Stimulated activated CD4-positive, alpha-beta T cell treated with anti-CD3 and anti-CD28 coated beads, Interleukin-2, amount 100 ng/mL, for 48 hours (primary cell): ENCODE results near the gene GAS6.
"Not testable (repeated sequence)": the region's sequence is repeated elsewhere in the genome, so short reads cannot be mapped to it uniquely, and the experiment has no call there.

Experiments
- DNase-seq, 2 donors: peaks; one replicate each; pipeline ENCODE4 v3.0.0-alpha.2; 2020

The GAS6 gene

GRCh38 chr13:113835461-113836270 lies 28.2 kb downstream of the GAS6 start:
- DNase-seq = no peak

GRCh38 chr13:113834496-113835200 lies 29.2 kb downstream of the GAS6 start:
- DNase-seq = no peak

GRCh38 chr13:113834006-113834405 lies 29.9 kb downstream of the GAS6 start:
- not testable (repeated sequence) for DNase-seq

GRCh38 chr13:113833111-113833830 lies 30.6 kb downstream of the GAS6 start:
- DNase-seq = no peak

- DNase-seq = no peak
Measured at GRCh38 chr13:113832631-113833030, 31.2 kb downstream of the GAS6 start.

GRCh38 chr13:113832205-113832604 lies 31.7 kb downstream of the GAS6 start:
- no peak for DNase-seq

- DNase-seq = no peak
Measured at GRCh38 chr13:113831061-113831460, 32.8 kb downstream of the GAS6 start.

- not testable (repeated sequence) for DNase-seq
Measured at GRCh38 chr13:113830426-113830950, 33.4 kb downstream of the GAS6 start.

GRCh38 chr13:113828282-113828825 lies 35.5 kb downstream of the GAS6 start:
- DNase-seq = no peak

- DNase-seq = no peak
Measured at GRCh38 chr13:113827021-113827420, 36.9 kb downstream of the GAS6 start.

- not testable (repeated sequence) for DNase-seq
Measured at GRCh38 chr13:113826446-113826845, 37.4 kb downstream of the GAS6 start.

GRCh38 chr13:113825841-113826240 lies 38.0 kb downstream of the GAS6 start:
- DNase-seq = no peak

- DNase-seq = no peak
Measured at GRCh38 chr13:113823771-113824170, 40.1 kb downstream of the GAS6 start.

- no peak for DNase-seq
Measured at GRCh38 chr13:113822956-113823744, 40.7 kb downstream of the GAS6 start.

GRCh38 chr13:113822266-113822665 lies 41.6 kb downstream of the GAS6 start:
- DNase-seq = no peak

- no peak for DNase-seq
Measured at GRCh38 chr13:113821847-113822246, 42.0 kb downstream of the GAS6 start.

- no peak for DNase-seq
Measured at GRCh38 chr13:113820813-113821651, 42.8 kb downstream of the GAS6 start.

- DNase-seq = no peak
Measured at GRCh38 chr13:113819731-113820715, 43.9 kb downstream of the GAS6 start.

GRCh38 chr13:113819341-113819730 lies 44.5 kb downstream of the GAS6 start:
- DNase-seq = no peak
